Gastrocnemius medialis (tissue), 4 donors: Measurements from ENCODE around the gene SLC5A12.

Experiments used
- CTCF ChIP-seq, 5 experiments: fragments of 450-650 bp in 3 of 5; fragments of 200-600 bp in 2 of 5; sonication (generic) in 2 of 5; IDR thresholded peaks in 4 of 5; conservative IDR thresholded peaks in 1 of 5; 1 replicate in 4 of 5; 2 replicates in 1 of 5; pipeline ENCODE4 v1.5.1; 2016 to 2019; ENCODE audit warnings: antibody characterized with exemption in 5 of 5, mild to moderate bottlenecking in 3 of 5, moderate library complexity in 3 of 5
- POLR2A ChIP-seq, 2 donors: fragments of 450-650 bp; IDR thresholded peaks; one replicate each; pipeline ENCODE4 v1.6.1; 2017; ENCODE audit warnings: antibody characterized with exemption in 2 of 2, mild to moderate bottlenecking in 2 of 2, moderate library complexity in 2 of 2

- TF ChIP-seq POLR2A (IDR thresholded peaks at IDR 0.05) = no peak
- no peak for TF ChIP-seq CTCF (IDR thresholded peaks at IDR 0.05 in 4 of 5, conservative IDR thresholded peaks at IDR 0.05 in 1 of 5)
Observed at GRCh38 chr11:26734691-26735090, 12.8 kb upstream of the SLC5A12 start.
